HG03135 (cell line): ENCODE results near the gene PFKFB2.

Experiments used
- ATAC-seq: cut with Tn5 transposase; IDR thresholded peaks from one replicate; pipeline ENCODE4 v1.9.1; 2021; ENCODE audit warnings: mild to moderate bottlenecking, moderate library complexity; ENCODE audit not compliant: unreplicated experiment

The PFKFB2 gene

GRCh38 chr1:207021876-207022596 is 31.0 kb upstream of the PFKFB2 start:
- no peak for ATAC-seq

- no peak for ATAC-seq
Observed at GRCh38 chr1:207022996-207023679, 29.9 kb upstream of the PFKFB2 start.

GRCh38 chr1:207024202-207025145 is 28.6 kb upstream of the PFKFB2 start:
- ATAC-seq = no peak

- no peak for ATAC-seq
Observed at GRCh38 chr1:207025146-207025880, 27.8 kb upstream of the PFKFB2 start.

- no peak for ATAC-seq
Observed at GRCh38 chr1:207026104-207026534, 27.0 kb upstream of the PFKFB2 start.

GRCh38 chr1:207027206-207027777 is 25.8 kb upstream of the PFKFB2 start:
- no peak for ATAC-seq

GRCh38 chr1:207027921-207028320 is 25.2 kb upstream of the PFKFB2 start:
- no peak for ATAC-seq

GRCh38 chr1:207028884-207029650 is 24.0 kb upstream of the PFKFB2 start:
- ATAC-seq = no peak

GRCh38 chr1:207029701-207030521 is 23.2 kb upstream of the PFKFB2 start:
- ATAC-seq = no peak

GRCh38 chr1:207030522-207031009 is 22.5 kb upstream of the PFKFB2 start:
- no peak for ATAC-seq

GRCh38 chr1:207031016-207031415 is 22.1 kb upstream of the PFKFB2 start:
- no peak for ATAC-seq

GRCh38 chr1:207031632-207032264 is 21.3 kb upstream of the PFKFB2 start:
- no peak for ATAC-seq

GRCh38 chr1:207032528-207033017 is 20.5 kb upstream of the PFKFB2 start, which contains the start of gene C1orf116:
TSS of gene C1orf116 (minus strand) at chr1:207032756. CDS start at chr1:207027598, 5,158 bp downstream.
- no peak for ATAC-seq

GRCh38 chr1:207033302-207033701 is 19.8 kb upstream of the PFKFB2 start:
- no peak for ATAC-seq

- ATAC-seq = no peak
Observed at GRCh38 chr1:207034208-207034607, 18.9 kb upstream of the PFKFB2 start.

- ATAC-seq = no peak
Observed at GRCh38 chr1:207034998-207035397, 18.1 kb upstream of the PFKFB2 start.

GRCh38 chr1:207035877-207036551 is 17.1 kb upstream of the PFKFB2 start:
- ATAC-seq = no peak
